ENCODE results near the gene IFNA16. TPM values are rescaled to one million over a fixed set of nuclear protein-coding genes. Genes with fewer than 3 reads are reported as not detected.
"Not testable (repeated sequence)": the region's sequence is repeated elsewhere in the genome, so short reads cannot be mapped to it uniquely, and the experiment has no call there.

IFNA16 gene
- total RNA-seq, 2 donors from 2014 or later = not detected

DNA sequence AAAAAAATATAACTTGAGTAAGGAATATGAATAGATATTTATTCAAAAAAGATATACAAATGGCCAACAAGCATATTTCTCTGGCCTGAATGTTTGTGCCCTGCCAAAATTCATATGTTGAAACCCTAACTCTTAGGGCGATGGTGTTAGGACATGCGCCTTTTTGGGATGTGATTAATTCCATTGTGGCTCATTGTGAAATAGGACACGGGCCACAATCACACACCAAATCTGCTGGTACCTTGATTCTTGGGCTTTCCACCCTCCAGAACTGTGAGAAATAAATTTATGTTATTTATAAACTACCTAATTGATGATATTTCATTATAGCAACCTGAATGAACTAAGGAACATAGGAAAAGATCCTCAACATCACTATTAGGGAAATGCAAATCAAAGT is 45.0 kb downstream of the IFNA16 start:
- ATAC-seq (replicated peaks in 1 of 2) (no peak), DNase-seq (no peak)
- no peaks in the 10 kb centered on the region for H3K36me3 Mint-ChIP-seq (ENCODE audit: insufficient read depth in 2 of 2)
- H3K27ac Mint-ChIP-seq = no peak overlapping the region
- H3K9me3 Mint-ChIP-seq = no peaks in the 10 kb centered on the region
- no peak overlapping the region for H3K4me3 Mint-ChIP-seq
- H3K4me1 Mint-ChIP-seq (ENCODE audit: low read depth) = no peaks in the 10 kb centered on the region
- peaks cover under 1% of the 10 kb centered on the region for H3K27me3 Mint-ChIP-seq (ENCODE audit: low read depth)

DNA sequence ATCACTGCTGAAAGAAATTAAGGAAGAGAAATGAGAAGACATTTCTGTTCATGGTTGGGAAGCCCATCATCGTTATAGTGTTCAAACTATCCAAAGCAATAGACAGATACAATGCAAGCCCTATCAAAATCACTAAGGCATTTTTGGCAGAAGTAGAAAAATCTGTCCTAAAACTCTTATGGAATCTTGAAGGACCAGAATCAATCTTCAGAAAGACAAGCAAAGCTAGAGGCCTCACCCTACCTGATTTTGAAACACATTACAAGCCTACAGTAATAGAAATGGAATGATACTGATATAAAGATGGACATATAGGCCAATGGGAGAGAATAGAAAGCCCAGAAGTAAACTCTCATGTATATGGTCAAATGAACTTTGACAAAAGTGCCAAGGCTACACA is 45.8 kb downstream of the IFNA16 start:
- H3K27ac Mint-ChIP-seq = no peak overlapping the region
- no peaks in the 10 kb centered on the region for H3K27me3 Mint-ChIP-seq (ENCODE audit: low read depth)
- no peak for DNase-seq
- no peaks in the 10 kb centered on the region for H3K4me1 Mint-ChIP-seq (ENCODE audit: low read depth)
- no peak overlapping the region for H3K4me3 Mint-ChIP-seq
- no peaks in the 10 kb centered on the region for H3K9me3 Mint-ChIP-seq
- ATAC-seq (replicated peaks in 1 of 2) = no peak
- H3K36me3 Mint-ChIP-seq (ENCODE audit: insufficient read depth in 2 of 2) = no peaks in the 10 kb centered on the region

DNA sequence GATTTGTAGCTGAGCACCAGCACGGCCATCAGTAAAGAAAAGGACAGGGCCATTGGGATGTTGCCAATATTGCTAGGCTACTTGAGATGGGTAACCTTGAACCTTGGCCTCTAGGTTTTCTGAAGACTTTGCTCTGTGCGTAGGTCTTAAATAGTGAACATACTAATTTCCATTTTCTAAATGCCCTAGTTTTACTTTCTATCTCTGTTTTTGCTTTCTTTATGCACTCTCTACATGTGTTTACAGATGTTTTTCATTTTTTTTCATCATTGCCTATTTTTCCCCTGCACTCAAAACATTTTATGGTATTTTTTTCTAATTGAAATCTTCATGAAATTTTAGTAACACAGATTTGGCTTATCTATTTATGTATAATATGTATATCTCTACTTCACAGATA is 50.6 kb downstream of the IFNA16 start, which contains the start of gene IFNA21:
Gene IFNA21 (minus strand): TSS at position 101 of the 400 bp plus-strand sequence. CDS start 48 bp downstream, at position 53.
- H3K9me3 Mint-ChIP-seq; ATAC-seq (replicated peaks in 1 of 2); H3K4me3 Mint-ChIP-seq; H3K36me3 Mint-ChIP-seq (ENCODE audit: insufficient read depth in 2 of 2); H3K4me1 Mint-ChIP-seq (ENCODE audit: low read depth); H3K27me3 Mint-ChIP-seq (ENCODE audit: low read depth); DNase-seq; H3K27ac Mint-ChIP-seq: not testable (repeated sequence)

Other genes starting within 250 kb of the IFNA16 start
- 1 to 10 TPM; 1.8 to 3.3 TPM for gene HACD4, start 185.7 kb downstream of the IFNA16 start, total RNA-seq
- gene IFNB1, start 139.4 kb downstream of the IFNA16 start, total RNA-seq = 1 to 10 TPM in 1 of 2 donors, under 1 TPM in 1; 0.58 to 1.6 TPM
- gene IFNW1, start 75.5 kb downstream of the IFNA16 start, total RNA-seq = not detected
- gene IFNA21, start 50.7 kb downstream of the IFNA16 start, total RNA-seq = not detected
- gene IFNA4, start 29.7 kb downstream of the IFNA16 start, total RNA-seq = not detected
- not detected for gene IFNA7, start 15.1 kb downstream of the IFNA16 start, total RNA-seq
- gene IFNA10, start 10.2 kb downstream of the IFNA16 start, total RNA-seq = not detected
- not detected for gene IFNA17, start 10.9 kb upstream of the IFNA16 start, total RNA-seq
- gene IFNA14, start 22.7 kb upstream of the IFNA16 start, total RNA-seq = not detected
- not detected for gene IFNA5, start 88.0 kb upstream of the IFNA16 start, total RNA-seq
- 10 to 100 TPM; 15.9 to 16.9 TPM for gene KLHL9, start 118.1 kb upstream of the IFNA16 start, total RNA-seq
- not detected for gene IFNA6, start 133.6 kb upstream of the IFNA16 start, total RNA-seq
- not detected for gene IFNA13, start 150.7 kb upstream of the IFNA16 start, total RNA-seq
- not detected for gene IFNA2, start 168.1 kb upstream of the IFNA16 start, total RNA-seq
- not detected for gene IFNA8, start 191.8 kb upstream of the IFNA16 start, total RNA-seq
- not detected for gene IFNA1, start 223.1 kb upstream of the IFNA16 start, total RNA-seq